MM.1S (cell line): ENCODE results near the gene COL24A1.

Source experiments
- DNase-seq: peaks from one replicate; pipeline ENCODE4 v3.0.0-alpha.2; 2015
- H2AFZ ChIP-seq: fragments of 300-600 bp; sonication (generic); 2 replicates; pipeline ENCODE4 v1.6.0; 2016; ENCODE audit warnings: antibody characterized with exemption, low read length
- H3F3A ChIP-seq: fragments of 300-600 bp; sonication (generic); 2 replicates; pipeline ENCODE4 v1.6.1; 2016; ENCODE audit warnings: mild to moderate bottlenecking, antibody characterized with exemption, low read length, moderate library complexity, mixed read lengths; ENCODE audit not compliant: insufficient read depth
- H3K27ac ChIP-seq: fragments of 300-600 bp; sonication (generic); 2 replicates; pipeline ENCODE4 v1.5.1; 2016; ENCODE audit warnings: mild to moderate bottlenecking, low read length
- H3K27me3 ChIP-seq: fragments of 300-600 bp; sonication (generic); replicated peaks from 2 replicates; pipeline ENCODE4 v1.6.0; 2016; ENCODE audit warnings: low read length; ENCODE audit not compliant: insufficient read depth
- H3K36me3 ChIP-seq: fragments of 300-600 bp; sonication (generic); replicated peaks from 2 replicates; pipeline ENCODE4 v1.6.1; 2016; ENCODE audit warnings: mild to moderate bottlenecking, low read length, mixed read lengths; ENCODE audit not compliant: insufficient read depth
- H3K4me1 ChIP-seq: fragments of 300-600 bp; sonication (generic); 2 replicates; pipeline ENCODE4 v1.6.1; 2016; ENCODE audit warnings: low read length, mixed read lengths
- H3K4me2 ChIP-seq: fragments of 300-600 bp; sonication (generic); 2 replicates; pipeline ENCODE4 v1.6.0; 2016; ENCODE audit warnings: low read depth, low read length
- H3K4me3 ChIP-seq: fragments of 300-600 bp; sonication (generic); 2 replicates; pipeline ENCODE4 v1.5.1; 2016; ENCODE audit warnings: low read length, mixed read lengths
- H3K79me2 ChIP-seq: fragments of 300-600 bp; sonication (generic); 2 replicates; pipeline ENCODE4 v1.6.1; 2016; ENCODE audit warnings: mixed run types, low read length, mixed read lengths
- H3K9ac ChIP-seq: fragments of 300-600 bp; sonication (generic); 2 replicates; pipeline ENCODE4 v1.6.1; 2016; ENCODE audit warnings: low read length, mixed read lengths
- H3K9me2 ChIP-seq: fragments of 300-600 bp; sonication (generic); replicated peaks from 2 replicates; pipeline ENCODE4 v1.6.1; 2016; ENCODE audit warnings: mild to moderate bottlenecking, low read length, mixed read lengths; ENCODE audit not compliant: insufficient read depth
- H3K9me3 ChIP-seq: fragments of 300-600 bp; sonication (generic); replicated peaks from 2 replicates; pipeline ENCODE4 v1.6.1; 2016; ENCODE audit warnings: mild to moderate bottlenecking, low read length, mixed read lengths; ENCODE audit not compliant: insufficient read depth
- H4K20me1 ChIP-seq: fragments of 300-600 bp; sonication (generic); 2 replicates; pipeline ENCODE4 v1.6.1; 2016; ENCODE audit warnings: mild to moderate bottlenecking, low read length, moderate library complexity, mixed read lengths; ENCODE audit not compliant: insufficient read depth
- EZH2 ChIP-seq: fragments of 300-600 bp; sonication (generic); optimal IDR thresholded peaks from 2 replicates; pipeline ENCODE3; 2017; ENCODE audit warnings: low read depth, mild to moderate bottlenecking, antibody characterized with exemption, low read length, mixed read lengths
- EZH2phosphoT487 ChIP-seq: fragments of 300-600 bp; sonication (generic); IDR thresholded peaks from 2 replicates; pipeline ENCODE4 v1.6.1; 2018; ENCODE audit warnings: antibody characterized with exemption, low read length
- TF ChIP-seq, protein P1 (sequence below): fragments of 300-600 bp; sonication (generic); IDR thresholded peaks from 2 replicates; pipeline ENCODE4 v1.5.1; 2016; ENCODE audit warnings: antibody characterized with exemption, low read length, mixed read lengths

COL24A1 gene

DNA sequence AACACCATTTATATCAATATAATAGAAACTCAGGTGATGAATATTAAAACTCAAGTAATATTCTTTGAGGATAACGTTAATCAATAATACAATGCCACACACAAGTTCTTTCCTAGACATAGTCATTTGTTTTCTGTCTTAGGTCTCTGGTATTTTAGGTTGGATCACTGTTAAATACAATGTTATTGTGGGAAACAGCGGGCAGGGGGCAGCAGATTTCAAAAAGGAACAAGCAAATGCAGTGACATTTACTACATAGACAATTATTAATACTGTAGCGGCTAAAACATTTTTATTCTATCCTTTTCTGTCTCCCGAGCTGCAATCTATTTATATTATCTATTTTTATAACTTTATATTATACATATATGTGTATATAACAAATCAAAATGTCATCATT is 261.9 kb downstream of the COL24A1 start:
- Histone ChIP-seq H3K4me2 (no peak overlapping the region), H3F3A (no peaks in the 10 kb centered on the region), H3K4me3 (no peak overlapping the region), H3K36me3 (no peaks in the 10 kb centered on the region), H3K9ac (no peak overlapping the region), H3K27me3 (no peaks in the 10 kb centered on the region), H3K9me2 (no peaks in the 10 kb centered on the region), H3K9me3 (no peaks in the 10 kb centered on the region), H4K20me1 (no peaks in the 10 kb centered on the region), H3K79me2 (no peaks in the 10 kb centered on the region), H3K4me1 (no peaks in the 10 kb centered on the region), H3K27ac (no peak overlapping the region), H2AFZ (no peak overlapping the region)
- peak; percentile 60 for DNase-seq
- TF ChIP-seq EZH2phosphoT487 (no peak), EZH2 (no peak)
- TF ChIP-seq, protein P1, sequence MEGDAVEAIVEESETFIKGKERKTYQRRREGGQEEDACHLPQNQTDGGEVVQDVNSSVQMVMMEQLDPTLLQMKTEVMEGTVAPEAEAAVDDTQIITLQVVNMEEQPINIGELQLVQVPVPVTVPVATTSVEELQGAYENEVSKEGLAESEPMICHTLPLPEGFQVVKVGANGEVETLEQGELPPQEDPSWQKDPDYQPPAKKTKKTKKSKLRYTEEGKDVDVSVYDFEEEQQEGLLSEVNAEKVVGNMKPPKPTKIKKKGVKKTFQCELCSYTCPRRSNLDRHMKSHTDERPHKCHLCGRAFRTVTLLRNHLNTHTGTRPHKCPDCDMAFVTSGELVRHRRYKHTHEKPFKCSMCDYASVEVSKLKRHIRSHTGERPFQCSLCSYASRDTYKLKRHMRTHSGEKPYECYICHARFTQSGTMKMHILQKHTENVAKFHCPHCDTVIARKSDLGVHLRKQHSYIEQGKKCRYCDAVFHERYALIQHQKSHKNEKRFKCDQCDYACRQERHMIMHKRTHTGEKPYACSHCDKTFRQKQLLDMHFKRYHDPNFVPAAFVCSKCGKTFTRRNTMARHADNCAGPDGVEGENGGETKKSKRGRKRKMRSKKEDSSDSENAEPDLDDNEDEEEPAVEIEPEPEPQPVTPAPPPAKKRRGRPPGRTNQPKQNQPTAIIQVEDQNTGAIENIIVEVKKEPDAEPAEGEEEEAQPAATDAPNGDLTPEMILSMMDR, result peak; percentile 53

GRCh38 chr1:85892366-85892765 is 264.2 kb downstream of the COL24A1 start:
- H3K4me1 ChIP-seq, result no peaks in the 10 kb centered on the region
- H3K27me3 ChIP-seq, result no peaks in the 10 kb centered on the region
- H3K4me2 ChIP-seq, result no peak overlapping the region
- no peak overlapping the region for H3K4me3 ChIP-seq
- no peaks in the 10 kb centered on the region for H4K20me1 ChIP-seq
- no peaks in the 10 kb centered on the region for H3F3A ChIP-seq
- TF ChIP-seq, protein P1, result no peak
- TF ChIP-seq EZH2 (no peak), EZH2phosphoT487 (no peak)
- no peaks in the 10 kb centered on the region for H3K79me2 ChIP-seq
- no peaks in the 10 kb centered on the region for H3K36me3 ChIP-seq
- no peak for DNase-seq
- no peak overlapping the region for H3K27ac ChIP-seq
- H3K9me2 ChIP-seq, result no peaks in the 10 kb centered on the region
- no peaks in the 10 kb centered on the region for H3K9me3 ChIP-seq
- no peak overlapping the region for H3K9ac ChIP-seq
- no peak overlapping the region for H2AFZ ChIP-seq

GRCh38 chr1:85889870-85890269 is 266.7 kb downstream of the COL24A1 start:
- Histone ChIP-seq H3K27ac (no peak overlapping the region), H3K27me3 (no peaks in the 10 kb centered on the region), H3K4me2 (no peak overlapping the region), H3K79me2 (no peaks in the 10 kb centered on the region), H3K9me3 (no peaks in the 10 kb centered on the region), H3K9me2 (no peaks in the 10 kb centered on the region), H3K4me3 (no peak overlapping the region), H3F3A (no peaks in the 10 kb centered on the region), H2AFZ (no peak overlapping the region), H3K36me3 (no peaks in the 10 kb centered on the region), H4K20me1 (no peaks in the 10 kb centered on the region), H3K4me1 (no peaks in the 10 kb centered on the region), H3K9ac (no peak overlapping the region)
- TF ChIP-seq EZH2phosphoT487, result no peak
- DNase-seq, result no peak

DNA sequence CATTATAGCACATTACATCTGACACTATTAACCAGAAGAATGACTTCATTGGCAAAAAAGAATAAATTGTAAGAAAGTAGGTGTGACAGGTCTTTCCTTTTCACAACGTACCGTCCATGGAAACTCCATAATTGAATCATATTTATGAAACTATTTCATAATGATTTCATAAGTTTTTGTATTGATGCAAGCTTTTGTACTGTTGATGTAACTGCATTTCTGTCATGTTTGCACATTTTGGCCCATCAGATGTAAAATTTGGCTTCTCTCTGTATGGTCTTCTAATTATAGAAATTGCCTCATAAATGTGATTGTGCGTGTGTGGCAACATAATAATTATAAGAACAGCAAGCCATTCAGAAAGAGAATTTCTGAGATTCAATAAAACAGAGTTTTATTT is 267.7 kb downstream of the COL24A1 start:
- Histone ChIP-seq H3F3A (no peaks in the 10 kb centered on the region), H3K27ac (no peak overlapping the region), H3K4me3 (no peak overlapping the region), H3K4me1 (no peaks in the 10 kb centered on the region), H3K9me3 (no peaks in the 10 kb centered on the region), H3K27me3 (no peaks in the 10 kb centered on the region), H4K20me1 (no peaks in the 10 kb centered on the region), H3K36me3 (no peaks in the 10 kb centered on the region), H3K9me2 (no peaks in the 10 kb centered on the region), H3K4me2 (no peak overlapping the region), H2AFZ (no peak overlapping the region), H3K9ac (no peak overlapping the region), H3K79me2 (no peaks in the 10 kb centered on the region)
- no peak for TF ChIP-seq EZH2
- TF ChIP-seq EZH2phosphoT487, result no peak
- TF ChIP-seq, protein P1, result no peak
- no peak for DNase-seq
